GM23338 (cell line): ENCODE results near the gene NOSIP. TPM values are rescaled to one million over a fixed set of nuclear protein-coding genes. Genes with fewer than 3 reads are reported as not detected.

Experiments
- ATAC-seq: fragments of 200-7000 bp; cut with Tn5 transposase; 3 replicates; pipeline ENCODE4 v1.9.1; 2020
- DNase-seq: peaks from one replicate; pipeline ENCODE4 v3.0.0-alpha.2; 2015; ENCODE audit warnings: low spot score
- H2AFZ ChIP-seq: fragments of 200-600 bp; sonication (generic); 2 replicates; pipeline ENCODE4 v1.8.0; 2016; ENCODE audit warnings: antibody characterized with exemption, mild to moderate bottlenecking, moderate library complexity
- H3F3A ChIP-seq: fragments of 200-600 bp; sonication (generic); replicated peaks from 2 replicates; pipeline ENCODE4 v1.8.0; 2017; ENCODE audit warnings: antibody characterized with exemption, mixed run types, low read depth
- H3K27ac ChIP-seq: fragments of 200-600 bp; sonication (generic); 2 replicates; pipeline ENCODE4 v1.6.1; 2016; ENCODE audit warnings: low read depth
- H3K27me3 ChIP-seq: fragments of 200-600 bp; sonication (generic); 2 replicates; pipeline ENCODE4 v1.8.0; 2016; ENCODE audit warnings: mild to moderate bottlenecking, mixed run types, moderate library complexity; ENCODE audit not compliant: insufficient read depth
- H3K36me3 ChIP-seq: fragments of 200-600 bp; sonication (generic); 2 replicates; pipeline ENCODE4 v1.8.0; 2016; ENCODE audit warnings: mild to moderate bottlenecking; ENCODE audit not compliant: insufficient read depth
- H3K4me1 ChIP-seq: fragments of 200-600 bp; sonication (generic); 2 replicates; pipeline ENCODE4 v1.8.0; 2016; ENCODE audit warnings: mild to moderate bottlenecking, moderate library complexity; ENCODE audit not compliant: insufficient read depth
- H3K4me2 ChIP-seq: fragments of 200-600 bp; sonication (generic); 2 replicates; pipeline ENCODE4 v1.7.1; 2017; ENCODE audit warnings: mixed run types
- H3K4me3 ChIP-seq: fragments of 200-600 bp; sonication (generic); 2 replicates; pipeline ENCODE4 v1.6.1; 2016; ENCODE audit warnings: mixed run types
- H3K79me2 ChIP-seq: fragments of 200-600 bp; sonication (generic); replicated peaks from 2 replicates; pipeline ENCODE4 v1.8.0; 2017; ENCODE audit warnings: mild to moderate bottlenecking; ENCODE audit not compliant: insufficient read depth
- H3K9me2 ChIP-seq: fragments of 200-600 bp; sonication (generic); 2 replicates; pipeline ENCODE4 v1.8.0; 2017; ENCODE audit not compliant: insufficient read depth
- H4K20me1 ChIP-seq: fragments of 200-600 bp; sonication (generic); replicated peaks from 2 replicates; pipeline ENCODE4 v1.8.0; 2017; ENCODE audit warnings: mild to moderate bottlenecking; ENCODE audit not compliant: insufficient read depth
- H3K27ac Mint-ChIP-seq: 2 replicates; pipeline ENCODE4 v1.8.0; 2020; ENCODE audit warnings: inconsistent platforms, mild to moderate bottlenecking, moderate library complexity, mixed read lengths
- H3K27me3 Mint-ChIP-seq: 3 replicates; pipeline ENCODE4 v1.8.0; 2022; ENCODE audit warnings: low read depth, mild to moderate bottlenecking, moderate library complexity, mixed read lengths, inconsistent platforms; ENCODE audit not compliant: insufficient read depth, poor library complexity
- H3K36me3 Mint-ChIP-seq: 3 replicates; pipeline ENCODE4 v1.8.0; 2021; ENCODE audit warnings: low read depth, mild to moderate bottlenecking, inconsistent platforms, moderate library complexity, mixed read lengths
- H3K4me1 Mint-ChIP-seq: 3 replicates; pipeline ENCODE4 v1.8.0; 2020; ENCODE audit warnings: mild to moderate bottlenecking, inconsistent platforms, mixed read lengths
- H3K4me3 Mint-ChIP-seq: 3 replicates; pipeline ENCODE4 v1.8.0; 2021; ENCODE audit warnings: moderate library complexity, mild to moderate bottlenecking, inconsistent platforms, mixed read lengths
- H3K9me3 Mint-ChIP-seq: 3 replicates; pipeline ENCODE4 v1.8.0; 2020; ENCODE audit warnings: moderate library complexity, mild to moderate bottlenecking, inconsistent platforms, mixed read lengths
- CREB1 ChIP-seq: fragments of 250-450 bp; sonication (Bioruptor Pico); IDR thresholded peaks from 2 replicates; pipeline ENCODE4 v1.5.0; 2020; ENCODE audit warnings: low read depth, mild to moderate bottlenecking, moderate library complexity
- EZH2 ChIP-seq: fragments of 200-600 bp; sonication (generic); IDR thresholded peaks from one replicate; pipeline ENCODE4 v1.8.0; 2017; ENCODE audit warnings: antibody characterized with exemption, mild to moderate bottlenecking, low read depth; ENCODE audit not compliant: unreplicated experiment
- EZH2phosphoT487 ChIP-seq: fragments of 200-600 bp; sonication (generic); IDR thresholded peaks from one replicate; pipeline ENCODE4 v1.8.1; 2018; ENCODE audit warnings: antibody characterized with exemption; ENCODE audit not compliant: unreplicated experiment
- JUNB ChIP-seq: IDR thresholded peaks from one replicate; pipeline ENCODE4 v1.6.1; 2016; ENCODE audit warnings: antibody characterized with exemption; ENCODE audit not compliant: unreplicated experiment
- NANOG ChIP-seq: IDR thresholded peaks from 2 replicates; pipeline ENCODE4 v1.6.1; 2016; ENCODE audit warnings: antibody characterized with exemption, borderline replicate concordance
- POLR2AphosphoS5 ChIP-seq: IDR thresholded peaks from 2 replicates; pipeline ENCODE4 v1.6.1; 2016; ENCODE audit warnings: antibody characterized with exemption, low read depth
- STAT1 ChIP-seq: IDR thresholded peaks from one replicate; pipeline ENCODE4 v1.6.1; 2016; ENCODE audit warnings: antibody characterized with exemption; ENCODE audit not compliant: unreplicated experiment
- ZNF114 ChIP-seq: fragments of 250-450 bp; sonication (Bioruptor Pico); IDR thresholded peaks from 2 replicates; pipeline ENCODE4 v1.5.0; 2020; ENCODE audit warnings: mild to moderate bottlenecking, moderate library complexity
- ZNF331 ChIP-seq: fragments of 250-450 bp; sonication (Bioruptor Pico); IDR thresholded peaks from 2 replicates; pipeline ENCODE4 v1.5.0; 2020; ENCODE audit warnings: low read depth, mild to moderate bottlenecking, moderate library complexity
- polyA plus RNA-seq: library from polyadenylated mRNA; unstranded; fragments of >200 nt; fragmentation: Nextera tagmentation; extraction: Ambion mirVana; gene quantifications from 2 replicates; pipeline ENCODE4 v1.2.1, GENCODE V29; 2016
- total RNA-seq: library from RNA; depleted of rRNA; stranded (reverse); fragments of >200 nt; shearing (Covaris generic); gene quantifications from 2 replicates; pipeline ENCODE4 v1.2.3, GENCODE V29; 2014
- TF ChIP-seq, protein P1 (sequence below): IDR thresholded peaks from one replicate; pipeline ENCODE4 v1.6.1; 2018; ENCODE audit warnings: antibody characterized with exemption; ENCODE audit not compliant: unreplicated experiment
- TF ChIP-seq, protein P2 (sequence below): fragments of 250-450 bp; sonication (Bioruptor Pico); IDR thresholded peaks from 2 replicates; pipeline ENCODE4 v1.5.0; 2020; ENCODE audit warnings: mild to moderate bottlenecking, moderate library complexity
- TF ChIP-seq, protein P3 (sequence below), 2 experiments: fragments of 200-600 bp in 1 of 2; sonication (generic) in 1 of 2; conservative IDR thresholded peaks; 2 replicates each; pipeline versions ENCODE4 v1.5.1 to v1.6.1; 2016 to 2017; ENCODE audit warnings: antibody characterized with exemption in 2 of 2, low read depth in 2 of 2, mild to moderate bottlenecking in 2 of 2, moderate library complexity in 1 of 2
- TF ChIP-seq, protein P4 (sequence below): IDR thresholded peaks from 2 replicates; pipeline ENCODE4 v1.6.1; 2016; ENCODE audit warnings: antibody characterized with exemption

Gene NOSIP
- total and polyA plus RNA-seq, 2 experiments from 2014 or later: 88.5 to 143 TPM

DNA sequence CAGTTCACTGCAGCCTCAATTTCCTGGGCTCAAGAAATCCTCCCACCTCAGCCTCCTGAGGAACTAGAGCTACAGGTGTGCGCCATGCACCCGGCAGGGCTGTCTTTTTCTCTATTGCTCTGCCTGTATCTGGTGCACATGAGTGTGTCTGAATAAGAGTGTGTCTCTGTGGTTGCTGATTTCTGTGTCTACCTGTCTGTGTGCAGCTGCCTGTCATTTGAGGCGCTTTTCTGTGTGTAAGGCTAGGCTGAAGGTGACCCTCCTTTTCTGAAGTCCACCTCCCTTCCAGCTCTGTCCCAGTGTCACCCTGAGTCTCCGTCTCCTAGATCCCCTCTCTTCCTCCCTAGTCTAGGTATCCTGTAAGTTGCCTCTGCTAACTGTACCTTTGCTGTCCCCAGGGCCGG lies 9.1 kb upstream of the NOSIP start:
- ATAC-seq (peak; percentile 1; the same call in 1 of the 3 replicates), DNase-seq (no peak)
- H3K4me1 ChIP-seq: peaks cover 18% of the 10 kb centered on the region
- H3K79me2 ChIP-seq: peaks cover 25% of the 10 kb centered on the region
- H3K27ac Mint-ChIP-seq: peak overlapping the region; percentile 87
- H3K4me3 Mint-ChIP-seq: peak overlapping the region; percentile 49; the same call in 2 of the 3 replicates
- H3F3A ChIP-seq: peaks cover 27% of the 10 kb centered on the region
- peaks cover 18% of the 10 kb centered on the region for H3K4me1 Mint-ChIP-seq
- H3K27ac ChIP-seq: peak overlapping the region; percentile 85
- no peaks in the 10 kb centered on the region; the same call in 2 of the 3 replicates for H3K9me3 Mint-ChIP-seq
- TF ChIP-seq, protein P1, sequence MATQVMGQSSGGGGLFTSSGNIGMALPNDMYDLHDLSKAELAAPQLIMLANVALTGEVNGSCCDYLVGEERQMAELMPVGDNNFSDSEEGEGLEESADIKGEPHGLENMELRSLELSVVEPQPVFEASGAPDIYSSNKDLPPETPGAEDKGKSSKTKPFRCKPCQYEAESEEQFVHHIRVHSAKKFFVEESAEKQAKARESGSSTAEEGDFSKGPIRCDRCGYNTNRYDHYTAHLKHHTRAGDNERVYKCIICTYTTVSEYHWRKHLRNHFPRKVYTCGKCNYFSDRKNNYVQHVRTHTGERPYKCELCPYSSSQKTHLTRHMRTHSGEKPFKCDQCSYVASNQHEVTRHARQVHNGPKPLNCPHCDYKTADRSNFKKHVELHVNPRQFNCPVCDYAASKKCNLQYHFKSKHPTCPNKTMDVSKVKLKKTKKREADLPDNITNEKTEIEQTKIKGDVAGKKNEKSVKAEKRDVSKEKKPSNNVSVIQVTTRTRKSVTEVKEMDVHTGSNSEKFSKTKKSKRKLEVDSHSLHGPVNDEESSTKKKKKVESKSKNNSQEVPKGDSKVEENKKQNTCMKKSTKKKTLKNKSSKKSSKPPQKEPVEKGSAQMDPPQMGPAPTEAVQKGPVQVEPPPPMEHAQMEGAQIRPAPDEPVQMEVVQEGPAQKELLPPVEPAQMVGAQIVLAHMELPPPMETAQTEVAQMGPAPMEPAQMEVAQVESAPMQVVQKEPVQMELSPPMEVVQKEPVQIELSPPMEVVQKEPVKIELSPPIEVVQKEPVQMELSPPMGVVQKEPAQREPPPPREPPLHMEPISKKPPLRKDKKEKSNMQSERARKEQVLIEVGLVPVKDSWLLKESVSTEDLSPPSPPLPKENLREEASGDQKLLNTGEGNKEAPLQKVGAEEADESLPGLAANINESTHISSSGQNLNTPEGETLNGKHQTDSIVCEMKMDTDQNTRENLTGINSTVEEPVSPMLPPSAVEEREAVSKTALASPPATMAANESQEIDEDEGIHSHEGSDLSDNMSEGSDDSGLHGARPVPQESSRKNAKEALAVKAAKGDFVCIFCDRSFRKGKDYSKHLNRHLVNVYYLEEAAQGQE: no peak
- no peak for TF ChIP-seq CREB1 (CRISPR knock-in tag)
- TF ChIP-seq EZH2phosphoT487: no peak
- no peak for TF ChIP-seq STAT1
- TF ChIP-seq, protein P2, sequence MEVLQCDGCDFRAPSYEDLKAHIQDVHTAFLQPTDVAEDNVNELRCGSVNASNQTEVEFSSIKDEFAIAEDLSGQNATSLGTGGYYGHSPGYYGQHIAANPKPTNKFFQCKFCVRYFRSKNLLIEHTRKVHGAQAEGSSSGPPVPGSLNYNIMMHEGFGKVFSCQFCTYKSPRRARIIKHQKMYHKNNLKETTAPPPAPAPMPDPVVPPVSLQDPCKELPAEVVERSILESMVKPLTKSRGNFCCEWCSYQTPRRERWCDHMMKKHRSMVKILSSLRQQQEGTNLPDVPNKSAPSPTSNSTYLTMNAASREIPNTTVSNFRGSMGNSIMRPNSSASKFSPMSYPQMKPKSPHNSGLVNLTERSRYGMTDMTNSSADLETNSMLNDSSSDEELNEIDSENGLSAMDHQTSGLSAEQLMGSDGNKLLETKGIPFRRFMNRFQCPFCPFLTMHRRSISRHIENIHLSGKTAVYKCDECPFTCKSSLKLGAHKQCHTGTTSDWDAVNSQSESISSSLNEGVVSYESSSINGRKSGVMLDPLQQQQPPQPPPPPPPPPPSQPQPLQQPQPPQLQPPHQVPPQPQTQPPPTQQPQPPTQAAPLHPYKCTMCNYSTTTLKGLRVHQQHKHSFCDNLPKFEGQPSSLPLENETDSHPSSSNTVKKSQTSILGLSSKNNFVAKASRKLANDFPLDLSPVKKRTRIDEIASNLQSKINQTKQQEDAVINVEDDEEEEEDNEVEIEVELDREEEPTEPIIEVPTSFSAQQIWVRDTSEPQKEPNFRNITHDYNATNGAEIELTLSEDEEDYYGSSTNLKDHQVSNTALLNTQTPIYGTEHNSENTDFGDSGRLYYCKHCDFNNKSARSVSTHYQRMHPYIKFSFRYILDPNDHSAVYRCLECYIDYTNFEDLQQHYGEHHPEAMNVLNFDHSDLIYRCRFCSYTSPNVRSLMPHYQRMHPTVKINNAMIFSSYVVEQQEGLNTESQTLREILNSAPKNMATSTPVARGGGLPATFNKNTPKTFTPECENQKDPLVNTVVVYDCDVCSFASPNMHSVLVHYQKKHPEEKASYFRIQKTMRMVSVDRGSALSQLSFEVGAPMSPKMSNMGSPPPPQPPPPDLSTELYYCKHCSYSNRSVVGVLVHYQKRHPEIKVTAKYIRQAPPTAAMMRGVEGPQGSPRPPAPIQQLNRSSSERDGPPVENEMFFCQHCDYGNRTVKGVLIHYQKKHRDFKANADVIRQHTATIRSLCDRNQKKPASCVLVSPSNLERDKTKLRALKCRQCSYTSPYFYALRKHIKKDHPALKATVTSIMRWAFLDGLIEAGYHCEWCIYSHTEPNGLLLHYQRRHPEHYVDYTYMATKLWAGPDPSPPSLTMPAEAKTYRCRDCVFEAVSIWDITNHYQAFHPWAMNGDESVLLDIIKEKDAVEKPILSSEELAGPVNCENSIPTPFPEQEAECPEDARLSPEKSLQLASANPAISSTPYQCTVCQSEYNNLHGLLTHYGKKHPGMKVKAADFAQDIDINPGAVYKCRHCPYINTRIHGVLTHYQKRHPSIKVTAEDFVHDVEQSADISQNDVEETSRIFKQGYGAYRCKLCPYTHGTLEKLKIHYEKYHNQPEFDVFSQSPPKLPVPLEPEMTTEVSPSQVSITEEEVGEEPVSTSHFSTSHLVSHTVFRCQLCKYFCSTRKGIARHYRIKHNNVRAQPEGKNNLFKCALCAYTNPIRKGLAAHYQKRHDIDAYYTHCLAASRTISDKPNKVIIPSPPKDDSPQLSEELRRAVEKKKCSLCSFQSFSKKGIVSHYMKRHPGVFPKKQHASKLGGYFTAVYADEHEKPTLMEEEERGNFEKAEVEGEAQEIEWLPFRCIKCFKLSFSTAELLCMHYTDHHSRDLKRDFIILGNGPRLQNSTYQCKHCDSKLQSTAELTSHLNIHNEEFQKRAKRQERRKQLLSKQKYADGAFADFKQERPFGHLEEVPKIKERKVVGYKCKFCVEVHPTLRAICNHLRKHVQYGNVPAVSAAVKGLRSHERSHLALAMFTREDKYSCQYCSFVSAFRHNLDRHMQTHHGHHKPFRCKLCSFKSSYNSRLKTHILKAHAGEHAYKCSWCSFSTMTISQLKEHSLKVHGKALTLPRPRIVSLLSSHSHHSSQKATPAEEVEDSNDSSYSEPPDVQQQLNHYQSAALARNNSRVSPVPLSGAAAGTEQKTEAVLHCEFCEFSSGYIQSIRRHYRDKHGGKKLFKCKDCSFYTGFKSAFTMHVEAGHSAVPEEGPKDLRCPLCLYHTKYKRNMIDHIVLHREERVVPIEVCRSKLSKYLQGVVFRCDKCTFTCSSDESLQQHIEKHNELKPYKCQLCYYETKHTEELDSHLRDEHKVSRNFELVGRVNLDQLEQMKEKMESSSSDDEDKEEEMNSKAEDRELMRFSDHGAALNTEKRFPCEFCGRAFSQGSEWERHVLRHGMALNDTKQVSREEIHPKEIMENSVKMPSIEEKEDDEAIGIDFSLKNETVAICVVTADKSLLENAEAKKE: no peak
- no peak for TF ChIP-seq ZNF114 (CRISPR knock-in tag)
- no peak for TF ChIP-seq JUNB
- TF ChIP-seq, protein P3, sequence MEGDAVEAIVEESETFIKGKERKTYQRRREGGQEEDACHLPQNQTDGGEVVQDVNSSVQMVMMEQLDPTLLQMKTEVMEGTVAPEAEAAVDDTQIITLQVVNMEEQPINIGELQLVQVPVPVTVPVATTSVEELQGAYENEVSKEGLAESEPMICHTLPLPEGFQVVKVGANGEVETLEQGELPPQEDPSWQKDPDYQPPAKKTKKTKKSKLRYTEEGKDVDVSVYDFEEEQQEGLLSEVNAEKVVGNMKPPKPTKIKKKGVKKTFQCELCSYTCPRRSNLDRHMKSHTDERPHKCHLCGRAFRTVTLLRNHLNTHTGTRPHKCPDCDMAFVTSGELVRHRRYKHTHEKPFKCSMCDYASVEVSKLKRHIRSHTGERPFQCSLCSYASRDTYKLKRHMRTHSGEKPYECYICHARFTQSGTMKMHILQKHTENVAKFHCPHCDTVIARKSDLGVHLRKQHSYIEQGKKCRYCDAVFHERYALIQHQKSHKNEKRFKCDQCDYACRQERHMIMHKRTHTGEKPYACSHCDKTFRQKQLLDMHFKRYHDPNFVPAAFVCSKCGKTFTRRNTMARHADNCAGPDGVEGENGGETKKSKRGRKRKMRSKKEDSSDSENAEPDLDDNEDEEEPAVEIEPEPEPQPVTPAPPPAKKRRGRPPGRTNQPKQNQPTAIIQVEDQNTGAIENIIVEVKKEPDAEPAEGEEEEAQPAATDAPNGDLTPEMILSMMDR (conservative IDR thresholded peaks at IDR 0.05; ENCODE audit: low read depth in 2 of 2): no peak
- no peak for TF ChIP-seq NANOG
- TF ChIP-seq POLR2AphosphoS5: no peak
- TF ChIP-seq, protein P4, sequence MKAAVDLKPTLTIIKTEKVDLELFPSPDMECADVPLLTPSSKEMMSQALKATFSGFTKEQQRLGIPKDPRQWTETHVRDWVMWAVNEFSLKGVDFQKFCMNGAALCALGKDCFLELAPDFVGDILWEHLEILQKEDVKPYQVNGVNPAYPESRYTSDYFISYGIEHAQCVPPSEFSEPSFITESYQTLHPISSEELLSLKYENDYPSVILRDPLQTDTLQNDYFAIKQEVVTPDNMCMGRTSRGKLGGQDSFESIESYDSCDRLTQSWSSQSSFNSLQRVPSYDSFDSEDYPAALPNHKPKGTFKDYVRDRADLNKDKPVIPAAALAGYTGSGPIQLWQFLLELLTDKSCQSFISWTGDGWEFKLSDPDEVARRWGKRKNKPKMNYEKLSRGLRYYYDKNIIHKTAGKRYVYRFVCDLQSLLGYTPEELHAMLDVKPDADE: no peak
- no peak for TF ChIP-seq EZH2
- no peak for TF ChIP-seq ZNF331 (CRISPR knock-in tag)
- H3K27me3 ChIP-seq: no peaks in the 10 kb centered on the region
- no peaks in the 10 kb centered on the region; the same call in 1 of the 2 replicates for H4K20me1 ChIP-seq
- H3K36me3 ChIP-seq: peaks cover 6% of the 10 kb centered on the region; the same call in 1 of the 2 replicates
- peaks cover 21% of the 10 kb centered on the region for H3K36me3 Mint-ChIP-seq
- H2AFZ ChIP-seq: no peak overlapping the region
- peak overlapping the region; percentile 30; the same call in 1 of the 2 replicates for H3K4me3 ChIP-seq
- H3K9me2 ChIP-seq: no peaks in the 10 kb centered on the region
- peak overlapping the region; percentile 62 for H3K4me2 ChIP-seq
- H3K27me3 Mint-ChIP-seq: peaks cover 22% of the 10 kb centered on the region
